ENCODE results near the gene CHMP3.

- TF ChIP-seq CTCF (IDR thresholded peaks at IDR 0.05) (no peak), POLR2AphosphoS5 (IDR thresholded peaks at IDR 0.05; ENCODE audit: low read depth, low read length) (no peak), SIN3A (IDR thresholded peaks at IDR 0.05; ENCODE audit: borderline replicate concordance, insufficient read depth, low read depth, low read length) (no peak), TCF7L2 (IDR thresholded peaks at IDR 0.05; ENCODE audit: low read depth, low read length) (no peak), REST (IDR thresholded peaks at IDR 0.05; ENCODE audit: insufficient read depth in 1 of 2, low read depth in 2 of 2, low read length in 1 of 2) (no peak)
Observed at GRCh38 chr2:86610871-86611270, 47.6 kb upstream of the CHMP3 start.

All from Panc1 (cell line).